NCI-H1436 (cell line): ENCODE data around the gene BBIP1.
"Not testable (repeated sequence)": the region's sequence is repeated elsewhere in the genome, so short reads cannot be mapped to it uniquely, and the experiment has no call there.

Experiments
- DNase-seq: peaks from one replicate; lab custom pipeline; 2025; lab: John Stamatoyannopoulos, UW

The BBIP1 gene

GRCh38 chr10:110923856-110924493 is 5.0 kb upstream of the BBIP1 start:
- DNase-seq, result no peak

DNA sequence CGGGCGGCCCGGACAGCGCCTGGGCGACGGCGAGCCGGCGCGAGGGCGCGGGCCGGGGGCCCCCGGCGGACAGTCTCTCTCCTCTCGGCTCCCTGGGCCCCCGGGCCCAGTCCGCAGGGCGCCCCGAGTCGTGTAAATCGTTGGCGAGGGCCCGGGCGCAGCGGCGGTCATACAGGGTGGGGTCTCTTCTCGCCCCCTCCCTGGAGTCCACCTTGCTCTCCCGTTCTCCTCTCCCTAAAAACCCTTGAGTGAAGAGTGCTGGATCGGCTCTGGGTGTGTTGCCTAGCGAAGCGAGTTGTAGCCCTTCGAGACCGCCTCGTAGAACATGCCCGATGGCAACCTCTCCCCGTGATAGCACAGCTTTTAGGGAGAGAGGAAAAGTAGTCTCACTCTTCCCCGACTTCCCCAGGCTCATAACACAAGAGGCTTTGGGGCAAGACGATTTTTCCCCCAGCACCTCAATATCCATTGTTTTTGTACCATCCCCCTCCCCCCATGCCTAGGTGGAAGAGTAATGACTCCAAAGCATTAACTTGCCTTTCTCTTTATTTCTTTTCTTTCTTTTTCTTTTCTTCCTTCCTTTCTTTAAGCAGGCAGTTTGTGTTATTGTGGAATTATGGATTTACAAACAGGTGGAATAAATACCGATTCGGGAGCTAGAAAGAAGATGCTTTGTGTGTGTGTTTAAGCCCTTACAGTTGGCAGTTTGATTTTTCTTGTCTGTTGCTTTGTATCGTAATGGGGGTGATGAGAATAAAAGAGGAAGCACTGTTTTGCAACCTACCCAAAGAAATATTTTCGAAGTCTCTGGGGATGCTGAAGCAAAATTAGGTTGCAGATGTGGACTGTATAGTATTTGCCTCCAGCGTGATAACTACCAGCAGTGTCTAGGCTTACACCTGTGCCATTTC is 1.2 kb upstream of the BBIP1 start:
- peak; percentile 31 for DNase-seq

GRCh38 chr10:110919349-110919931 is 460 bp upstream of the BBIP1 start, which contains the start of gene SHOC2:
Gene SHOC2, plus strand, starts transcription at chr10:110919604. Its CDS starts 44,755 bp downstream, at chr10:110964359.
- DNase-seq, result peak; percentile 85

DNA sequence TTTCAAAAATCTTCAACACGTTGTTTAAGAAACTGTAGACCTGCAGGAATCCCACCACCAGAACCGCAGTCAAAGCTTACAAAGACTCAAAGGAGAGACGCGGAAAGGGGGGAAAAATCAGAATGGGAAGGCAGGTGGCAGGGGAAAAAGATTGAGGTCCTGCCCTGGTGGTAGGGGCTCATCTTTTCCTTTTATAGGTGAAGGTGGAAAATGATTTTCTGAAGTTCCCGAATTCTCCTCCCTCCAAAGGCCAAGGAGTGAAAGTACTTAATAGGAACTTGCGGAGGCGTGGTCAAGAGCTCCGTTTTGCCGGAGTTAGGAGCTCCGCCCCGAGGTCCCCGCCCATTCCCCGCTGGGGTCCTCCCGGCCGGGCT is 724 bp downstream of the BBIP1 start:
- DNase-seq, result peak; percentile 88

DNA sequence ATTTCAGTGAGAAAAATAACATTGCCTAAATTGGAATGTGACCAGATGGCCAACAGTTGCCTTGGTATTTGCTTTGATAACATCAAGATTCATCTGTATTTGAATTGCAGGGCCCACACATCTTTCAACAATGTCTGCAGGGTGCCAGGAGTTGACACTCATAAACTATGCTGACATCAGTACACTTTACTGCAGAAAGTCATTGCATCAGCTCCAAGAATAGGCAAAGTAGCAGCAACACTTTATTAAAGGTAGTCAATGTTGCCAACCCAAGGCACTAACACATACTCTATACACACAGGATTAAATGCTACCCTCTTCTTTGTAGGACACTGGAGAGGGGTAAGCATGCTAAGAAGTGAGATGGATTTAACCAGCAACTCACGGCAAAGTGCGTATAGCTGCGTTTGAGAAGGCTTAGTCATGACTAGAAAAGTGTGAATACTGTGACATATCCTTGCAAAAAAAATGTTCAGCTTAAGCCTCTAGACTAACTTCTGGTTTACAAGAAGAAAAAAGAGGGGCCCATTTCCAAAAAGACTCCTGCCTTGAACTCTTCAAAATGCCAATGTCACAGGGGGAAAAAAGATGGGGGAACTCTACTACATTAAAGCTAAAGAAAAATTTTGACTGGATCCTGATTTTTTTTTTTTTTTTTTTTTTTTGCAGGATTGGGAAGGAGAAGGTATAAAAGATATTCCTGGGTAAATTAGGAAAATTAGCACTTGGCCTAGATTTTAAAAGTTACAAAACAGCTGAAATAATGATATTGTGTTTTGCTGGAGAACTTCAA is 2.2 kb downstream of the BBIP1 start:
- no peak for DNase-seq

GRCh38 chr10:110915600-110915999 is 3.4 kb downstream of the BBIP1 start:
- not testable (repeated sequence) for DNase-seq

DNA sequence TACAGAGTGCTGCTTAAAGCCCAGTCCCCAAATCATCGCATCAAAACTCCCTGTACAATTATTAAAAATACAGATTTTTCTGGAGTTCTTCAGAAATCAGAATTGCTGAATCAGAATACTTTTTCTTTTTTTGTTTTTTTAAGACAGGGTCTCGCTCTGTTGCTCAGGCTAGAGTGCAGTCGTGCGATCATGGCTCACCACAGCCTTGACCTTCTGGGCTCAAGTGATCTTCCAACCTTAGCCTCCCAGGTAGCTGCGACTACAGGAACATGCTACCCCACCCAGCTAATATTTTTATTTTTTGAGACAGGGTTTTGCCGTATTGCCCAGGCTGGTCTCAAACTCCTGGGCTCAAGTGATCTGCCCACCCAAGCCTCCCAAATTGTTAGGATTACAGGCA is 3.9 kb downstream of the BBIP1 start:
- DNase-seq, result no peak

DNA sequence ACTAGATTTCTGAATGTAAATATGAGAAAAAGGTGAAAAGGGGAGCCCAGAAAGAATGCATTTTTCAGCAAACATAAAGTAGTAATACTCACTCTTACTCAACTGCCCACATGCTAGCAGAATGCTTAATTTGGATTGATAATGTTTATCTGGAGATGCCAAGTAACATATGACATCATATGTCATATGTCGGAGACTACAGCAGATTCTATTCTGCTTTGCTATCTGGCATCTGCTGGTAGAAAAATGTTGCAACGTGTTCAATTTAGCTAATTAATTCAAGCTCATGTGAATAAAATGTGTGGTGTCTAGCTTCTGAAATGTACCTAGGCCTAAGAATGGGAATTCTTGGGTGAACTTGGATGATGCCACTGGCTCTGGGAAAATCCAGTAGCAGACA is 4.5 kb downstream of the BBIP1 start:
- no peak for DNase-seq

DNA sequence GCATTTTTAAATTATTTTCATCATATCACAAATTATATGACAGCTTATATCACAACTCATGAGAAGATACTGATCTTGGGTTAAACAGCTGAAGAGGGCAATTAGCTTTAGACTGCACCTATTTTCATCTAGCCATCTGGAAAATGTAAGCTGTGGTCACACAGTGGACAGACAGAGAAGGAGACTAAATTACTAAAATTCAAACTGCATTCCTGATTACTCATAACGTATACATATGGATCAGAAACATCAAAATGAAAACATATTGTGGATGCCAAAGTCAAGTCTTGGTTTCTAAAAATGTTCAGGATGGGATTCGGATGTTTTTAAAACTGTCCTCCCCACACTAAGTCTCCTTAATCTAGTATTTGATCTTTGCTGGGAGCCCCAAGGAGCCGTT is 6.6 kb downstream of the BBIP1 start:
- no peak for DNase-seq

DNA sequence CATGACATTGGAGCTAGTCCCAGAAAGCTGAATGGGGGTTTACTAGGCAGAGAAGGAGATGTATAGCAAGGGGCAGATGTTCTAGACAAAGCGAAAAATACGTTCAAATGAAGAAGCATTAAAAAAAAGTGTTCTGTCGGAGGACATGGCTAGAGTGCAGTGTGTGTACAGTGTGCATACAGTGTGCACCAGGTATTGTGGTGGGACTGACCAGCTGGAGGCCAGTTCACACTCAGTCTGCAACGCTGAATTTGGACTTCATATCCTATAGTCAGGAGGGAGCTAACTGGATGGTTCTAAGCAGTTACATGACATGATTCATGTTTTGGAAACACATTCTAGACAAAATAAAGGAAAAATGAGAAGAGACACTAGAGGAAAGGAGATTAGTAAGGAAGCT is 8.8 kb downstream of the BBIP1 start:
- DNase-seq, result no peak

DNA sequence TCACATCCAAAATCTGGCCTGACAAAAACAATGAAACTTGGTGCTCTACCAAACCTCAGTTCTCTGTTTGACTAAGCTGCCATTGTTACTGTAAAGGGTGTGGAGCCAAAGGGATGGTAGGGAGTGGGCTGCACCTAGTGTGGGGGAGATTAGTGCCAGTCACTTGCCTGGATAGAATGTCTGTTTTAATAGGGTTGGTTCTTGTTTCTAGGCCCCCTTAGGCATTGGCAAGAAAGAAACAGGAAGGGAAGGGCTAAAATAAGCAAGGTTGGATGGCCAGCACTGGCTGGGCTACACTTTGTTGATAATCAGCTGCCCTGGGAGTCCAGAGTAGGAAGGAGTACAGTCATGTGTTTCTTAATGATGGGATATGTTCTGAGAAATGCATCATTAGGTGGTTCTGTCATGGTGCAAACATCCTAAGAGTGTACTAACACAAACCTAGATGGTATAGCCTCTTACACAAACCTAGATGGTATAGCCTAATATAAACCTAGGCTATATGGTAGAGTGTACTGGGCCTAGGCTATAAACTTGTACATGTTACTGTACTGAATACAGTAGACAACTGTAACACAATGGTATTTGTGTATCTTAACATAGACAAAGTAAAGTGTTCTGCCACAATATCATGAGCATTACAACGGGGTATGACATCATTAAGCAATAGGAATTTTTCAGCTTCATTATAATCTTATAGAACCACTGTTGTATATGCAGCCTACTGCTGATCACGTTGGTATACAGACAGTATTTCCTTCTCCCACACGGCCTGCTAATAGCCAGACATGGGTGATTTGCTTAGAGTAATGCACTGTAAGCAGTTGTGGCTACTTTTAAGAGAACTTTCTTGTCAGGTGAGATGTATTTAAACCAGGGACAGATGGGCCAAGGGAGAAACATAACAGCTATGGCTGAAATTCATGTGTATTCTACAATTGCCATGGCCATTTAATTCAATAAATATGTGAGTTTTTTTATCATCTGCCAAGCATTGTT is 15.4 kb downstream of the BBIP1 start:
- no peak for DNase-seq

DNA sequence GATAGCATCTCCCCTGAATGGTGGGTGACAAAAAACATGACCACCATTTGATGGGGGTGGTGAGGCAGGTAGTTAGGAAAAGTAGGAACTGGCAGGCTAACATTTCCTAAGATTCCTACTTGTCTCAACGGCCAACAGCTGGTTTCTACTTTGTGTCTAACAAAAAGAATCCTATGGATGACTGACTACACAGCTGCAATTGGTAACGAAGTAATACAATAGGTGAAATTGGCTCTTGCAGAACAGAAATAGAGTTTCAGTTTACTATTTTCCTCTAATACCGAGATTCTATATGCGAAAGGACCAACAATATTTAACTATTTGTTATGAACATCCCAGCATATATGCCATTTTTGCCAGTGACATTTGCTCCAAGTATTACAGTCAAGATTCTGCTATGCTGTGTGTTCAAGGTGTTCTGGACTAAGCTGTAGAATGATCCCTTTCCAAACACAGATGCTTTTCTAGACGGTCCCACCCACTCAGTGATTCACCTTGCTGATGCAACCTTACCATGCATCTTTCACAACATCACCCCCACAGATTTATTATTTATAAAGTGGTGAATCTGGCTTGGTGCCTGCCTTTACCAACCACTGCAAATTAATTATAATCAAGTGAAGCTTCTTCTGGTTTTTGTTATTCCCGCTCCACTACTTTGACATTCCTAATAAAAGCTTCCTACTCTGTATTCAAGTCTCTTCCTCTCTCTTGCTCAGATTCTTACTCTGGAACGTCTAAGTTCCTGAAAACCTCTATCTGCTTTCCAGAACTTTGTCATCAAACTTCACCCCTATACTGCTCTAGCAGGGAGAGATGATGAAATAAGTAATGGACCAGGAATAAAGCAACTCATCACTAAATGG is 16.8 kb downstream of the BBIP1 start:
- no peak for DNase-seq

DNA sequence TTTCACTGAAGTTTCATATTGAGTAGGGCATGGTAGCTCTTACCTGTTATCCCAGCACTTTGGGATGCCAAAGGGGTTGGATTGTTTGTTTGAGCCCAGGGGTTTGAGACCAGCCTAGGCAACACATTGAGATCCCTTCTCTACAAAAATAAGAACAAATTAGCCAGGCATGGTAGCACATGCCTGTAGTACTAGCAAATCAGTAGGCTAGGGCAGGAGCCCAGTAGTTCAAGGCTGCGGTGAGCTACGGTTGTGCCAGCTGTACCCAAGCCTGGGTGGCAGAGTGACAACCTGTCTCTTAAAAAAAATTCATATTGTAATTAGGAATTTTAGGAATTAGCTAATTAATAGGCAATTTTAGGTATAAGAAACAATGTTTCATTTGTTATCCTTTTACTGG is 18.0 kb downstream of the BBIP1 start:
- DNase-seq, result no peak

- no peak for DNase-seq
Observed at GRCh38 chr10:110898391-110898790, 20.6 kb downstream of the BBIP1 start.

DNA sequence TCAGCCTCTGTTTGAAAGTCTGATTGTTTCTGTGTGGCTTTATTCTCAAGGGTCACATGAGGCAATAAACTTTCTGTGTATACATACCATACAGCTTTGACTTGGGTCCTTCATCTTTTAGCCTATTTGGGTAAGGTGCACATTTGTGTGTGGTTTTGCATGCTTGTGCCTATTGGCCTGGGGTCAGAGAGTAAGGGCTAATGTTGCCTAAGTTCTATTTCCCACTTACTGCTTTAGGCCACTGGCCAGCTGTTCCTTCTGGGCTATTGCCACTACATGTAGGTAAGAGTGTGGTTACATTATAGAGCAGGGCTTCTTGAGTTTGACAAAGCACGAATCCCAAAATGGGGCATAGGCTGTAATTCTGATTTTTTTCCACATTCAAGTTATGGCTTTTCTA is 21.8 kb downstream of the BBIP1 start:
- no peak for DNase-seq

GRCh38 chr10:110893559-110894179 is 25.3 kb downstream of the BBIP1 start:
- peak; percentile 68 for DNase-seq

GRCh38 chr10:110892602-110893288 is 26.2 kb downstream of the BBIP1 start:
- DNase-seq, result no peak

- DNase-seq, result no peak
Observed at GRCh38 chr10:110887560-110887959, 31.4 kb downstream of the BBIP1 start.
